Spleen (tissue), 7 donors: ENCODE data around the gene LPP.

Experiments
- POLR2A ChIP-seq, 3 donors: fragments of 450-650 bp; IDR thresholded peaks; one replicate each; pipeline ENCODE4 v1.5.1; 2017; ENCODE audit warnings: antibody characterized with exemption in 3 of 3, mild to moderate bottlenecking in 1 of 3
- TF ChIP-seq, protein P1 (sequence below), 11 experiments: fragments of 200-600 bp in 7 of 11; fragments of 450-650 bp in 4 of 11; sonication (generic) in 4 of 11; IDR thresholded peaks in 8 of 11; conservative IDR thresholded peaks in 3 of 11; 1 replicate in 7 of 11; 2 replicates in 4 of 11; pipeline versions ENCODE4 v1.4.0 to v1.8.0; 2016 to 2021; ENCODE audit warnings: antibody characterized with exemption in 11 of 11, inconsistent platforms in 4 of 11, mild to moderate bottlenecking in 1 of 11
- donor health status: DM: no; HTN: no; CAD: no; lungs with moderate emphysema.
- donor health status: DM: no; HTN: no; CAD: no.
- donor health status: DM: no; HTN: no; CAD: no.

DNA sequence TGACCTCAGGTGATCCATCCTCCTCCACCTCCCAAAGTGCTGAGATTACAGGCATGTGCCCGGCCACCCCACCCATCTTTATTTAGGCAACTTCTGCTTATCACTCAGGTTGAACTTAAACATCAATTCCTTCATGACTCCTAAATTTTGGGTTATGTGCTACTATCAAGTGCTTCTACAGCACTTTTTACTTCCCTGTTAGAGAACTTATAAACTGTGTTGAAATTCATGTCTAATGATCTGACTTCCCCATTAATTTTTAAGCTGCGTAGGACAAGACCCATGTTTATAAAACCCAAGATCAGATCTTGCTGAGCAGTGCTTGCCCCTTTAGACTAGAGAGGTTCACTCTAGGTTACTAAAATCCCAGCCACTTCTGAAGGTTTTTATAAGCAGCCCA is 751.6 kb downstream of the LPP start:
- TF ChIP-seq, protein P1, sequence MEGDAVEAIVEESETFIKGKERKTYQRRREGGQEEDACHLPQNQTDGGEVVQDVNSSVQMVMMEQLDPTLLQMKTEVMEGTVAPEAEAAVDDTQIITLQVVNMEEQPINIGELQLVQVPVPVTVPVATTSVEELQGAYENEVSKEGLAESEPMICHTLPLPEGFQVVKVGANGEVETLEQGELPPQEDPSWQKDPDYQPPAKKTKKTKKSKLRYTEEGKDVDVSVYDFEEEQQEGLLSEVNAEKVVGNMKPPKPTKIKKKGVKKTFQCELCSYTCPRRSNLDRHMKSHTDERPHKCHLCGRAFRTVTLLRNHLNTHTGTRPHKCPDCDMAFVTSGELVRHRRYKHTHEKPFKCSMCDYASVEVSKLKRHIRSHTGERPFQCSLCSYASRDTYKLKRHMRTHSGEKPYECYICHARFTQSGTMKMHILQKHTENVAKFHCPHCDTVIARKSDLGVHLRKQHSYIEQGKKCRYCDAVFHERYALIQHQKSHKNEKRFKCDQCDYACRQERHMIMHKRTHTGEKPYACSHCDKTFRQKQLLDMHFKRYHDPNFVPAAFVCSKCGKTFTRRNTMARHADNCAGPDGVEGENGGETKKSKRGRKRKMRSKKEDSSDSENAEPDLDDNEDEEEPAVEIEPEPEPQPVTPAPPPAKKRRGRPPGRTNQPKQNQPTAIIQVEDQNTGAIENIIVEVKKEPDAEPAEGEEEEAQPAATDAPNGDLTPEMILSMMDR (IDR thresholded peaks at IDR 0.05 in 8 of 11, conservative IDR thresholded peaks at IDR 0.05 in 3 of 11) = no peak
- no peak for TF ChIP-seq POLR2A (IDR thresholded peaks at IDR 0.05)
